HCT116 (cell line): ENCODE results near the gene MSANTD3. TPM values are rescaled to one million over a fixed set of nuclear protein-coding genes. Genes with fewer than 3 reads are reported as not detected.

Source experiments
- ATAC-seq: fragments of 200-7000 bp; cut with Tn5 transposase; 2 replicates; pipeline ENCODE4 v1.9.1; 2020; ENCODE audit warnings: mild to moderate bottlenecking, moderate library complexity
- BruUV-seq: library from RNA; stranded (reverse); fragments of 400-500 nt; replicated peaks from 2 replicates; lab custom pipeline; 2021; lab: Mats Ljungman, UMichigan
- CTCF ChIA-PET: fragments of 300-600 bp; sonication (Branson Sonifier 250); formaldehyde crosslinking; loops from one replicate; lab custom pipeline; 2021; ENCODE audit warnings: antibody characterized with exemption; lab: Charles Lee
- POLR2A ChIA-PET: fragments of 300-600, 350-600 bp; sonication (Branson Sonifier 250); formaldehyde crosslinking; loops from one replicate; lab custom pipeline; 2021; ENCODE audit warnings: antibody characterized with exemption; lab: Charles Lee
- RAD21 ChIA-PET, 2 experiments: fragments of 300-600 bp; sonication (Branson Sonifier 250); formaldehyde crosslinking; loops; one replicate each; lab custom pipeline; 2023; ENCODE audit warnings: low total read pairs in 2 of 2; ENCODE audit not compliant: uncharacterized antibody in 2 of 2, unreplicated experiment in 2 of 2, low non-redundant PET in 1 of 2; lab: Charles Lee
- DNase-seq: peaks from one replicate; pipeline ENCODE4 v3.0.0-alpha.2; 2010; ENCODE audit warnings: low read depth, low spot score
- H2AFZ ChIP-seq: fragments of 200-600 bp; shearing (Covaris generic), sonication (generic); 2 replicates; pipeline ENCODE4 v1.6.1; 2017; ENCODE audit warnings: low read depth, mixed run types, mixed read lengths, antibody characterized with exemption, low read length; ENCODE audit not compliant: poor library complexity, severe bottlenecking
- H3K27ac ChIP-seq: 2 replicates; pipeline ENCODE4 v1.5.1; 2012; ENCODE audit warnings: low read depth, low read length
- H3K27me3 ChIP-seq: fragments of 200-600 bp; sonication (generic); 2 replicates; pipeline ENCODE4 v1.6.1; 2016; ENCODE audit warnings: mixed run types, low read length, mixed read lengths; ENCODE audit not compliant: insufficient read depth
- H3K36me3 ChIP-seq, 2 experiments: fragments of 200-500 bp in 1 of 2; fragments of 200-600 bp in 1 of 2; sonication (Bioruptor generic) in 1 of 2; sonication (generic) in 1 of 2; 2 replicates each; pipeline versions ENCODE4 v1.5.1 to v1.6.1; 2014 to 2016; ENCODE audit warnings: low read length in 2 of 2, inconsistent platforms in 1 of 2, mixed read lengths in 1 of 2, mixed run types in 1 of 2; ENCODE audit not compliant: insufficient read depth in 2 of 2, control insufficient read depth in 1 of 2
- H3K4me1 ChIP-seq, 2 experiments: fragments of 200-600 bp in 1 of 2; sonication (generic) in 1 of 2; 2 replicates each; pipeline versions ENCODE4 v1.5.1 to v1.6.1; 2012 to 2017; ENCODE audit warnings: low read length in 2 of 2, inconsistent platforms in 1 of 2, mild to moderate bottlenecking in 1 of 2, mixed read lengths in 1 of 2, mixed run types in 1 of 2, moderate library complexity in 1 of 2; ENCODE audit not compliant: insufficient read depth in 2 of 2, control insufficient read depth in 1 of 2
- H3K4me2 ChIP-seq: fragments of 200-600 bp; sonication (generic); 2 replicates; pipeline ENCODE4 v1.6.1; 2017; ENCODE audit warnings: mixed run types, low read length, mixed read lengths
- H3K4me3 ChIP-seq, 2 experiments: fragments of 200-600 bp in 1 of 2; sonication (generic) in 1 of 2; replicated peaks in 1 of 2; 2 replicates each; pipeline ENCODE4 v1.5.1; 2011 to 2016; ENCODE audit warnings: low read length in 2 of 2, control low read depth in 1 of 2, low read depth in 1 of 2, mild to moderate bottlenecking in 1 of 2, mixed read lengths in 1 of 2, mixed run types in 1 of 2
- H3K79me2 ChIP-seq: fragments of 200-600 bp; sonication (generic); 2 replicates; pipeline ENCODE4 v1.6.1; 2017; ENCODE audit warnings: mild to moderate bottlenecking, mixed run types, low read length, moderate library complexity, mixed read lengths; ENCODE audit not compliant: insufficient read depth
- H3K9ac ChIP-seq: fragments of 200-600 bp; sonication (generic); 2 replicates; pipeline ENCODE4 v1.6.1; 2016; ENCODE audit warnings: low read length, mixed read lengths
- H3K9me2 ChIP-seq: fragments of 200-600 bp; sonication (generic), shearing (Covaris generic); 2 replicates; pipeline ENCODE4 v1.6.1; 2017; ENCODE audit warnings: mixed run types, mild to moderate bottlenecking, moderate library complexity; ENCODE audit not compliant: insufficient read depth
- H3K9me3 ChIP-seq, 2 experiments: fragments of 200-500 bp in 1 of 2; fragments of 200-600 bp in 1 of 2; sonication (Bioruptor generic) in 1 of 2; sonication (generic) in 1 of 2; 2 replicates each; pipeline ENCODE4 v1.6.1; 2014 to 2017; ENCODE audit warnings: low read length in 2 of 2, mixed read lengths in 2 of 2, inconsistent platforms in 1 of 2, low read depth in 1 of 2, mild to moderate bottlenecking in 1 of 2, mixed run types in 1 of 2, moderate library complexity in 1 of 2; ENCODE audit not compliant: control insufficient read depth in 1 of 2, insufficient read depth in 1 of 2
- H4K20me1 ChIP-seq: fragments of 200-600 bp; sonication (generic), shearing (Covaris generic); 2 replicates; pipeline ENCODE4 v1.6.1; 2017; ENCODE audit warnings: mixed run types, mild to moderate bottlenecking, moderate library complexity; ENCODE audit not compliant: insufficient read depth
- CBX3 ChIP-seq: IDR thresholded peaks from 2 replicates; pipeline ENCODE4 v1.6.1; 2012; ENCODE audit warnings: low read depth
- CTCF ChIP-seq, 3 experiments: fragments of 200-600 bp in 1 of 3; sonication (generic) in 1 of 3; IDR thresholded peaks in 2 of 3; conservative IDR thresholded peaks in 1 of 3; 2 replicates each; pipeline ENCODE4 v1.5.1; 2012 to 2017; ENCODE audit warnings: low read depth in 2 of 3, low read length in 2 of 3, antibody characterized with exemption in 1 of 3, borderline replicate concordance in 1 of 3, control low read depth in 1 of 3, mild to moderate bottlenecking in 1 of 3, mixed read lengths in 1 of 3, mixed run types in 1 of 3, moderate library complexity in 1 of 3; ENCODE audit not compliant: insufficient read depth in 1 of 3
- EZH2 ChIP-seq: fragments of 200-600 bp; sonication (generic); IDR thresholded peaks from 2 replicates; pipeline ENCODE4 v1.6.1; 2017; ENCODE audit warnings: antibody characterized with exemption, mixed run types
- EZH2phosphoT487 ChIP-seq: fragments of 200-600 bp; IDR thresholded peaks from 2 replicates; pipeline ENCODE4 v1.6.1; 2018; ENCODE audit warnings: antibody characterized with exemption, borderline replicate concordance
- FOSL1 ChIP-seq: IDR thresholded peaks from 2 replicates; pipeline ENCODE4 v1.6.1; 2012; ENCODE audit warnings: low read depth
- JUND ChIP-seq: IDR thresholded peaks from 2 replicates; pipeline ENCODE4 v1.6.1; 2012
- MAX ChIP-seq: IDR thresholded peaks from 2 replicates; pipeline ENCODE4 v1.6.1; 2012
- POLR2AphosphoS5 ChIP-seq: IDR thresholded peaks from 2 replicates; pipeline ENCODE4 v1.6.1; 2011; ENCODE audit warnings: mild to moderate bottlenecking, low read depth, low read length, moderate library complexity
- RAD21 ChIP-seq: IDR thresholded peaks from 2 replicates; pipeline ENCODE4 v1.6.1; 2012; ENCODE audit warnings: low read depth, mild to moderate bottlenecking
- REST ChIP-seq: IDR thresholded peaks from 2 replicates; pipeline ENCODE4 v1.6.1; 2012; ENCODE audit warnings: low read depth
- SIN3A ChIP-seq: IDR thresholded peaks from 2 replicates; pipeline ENCODE4 v1.6.1; 2012; ENCODE audit warnings: low read depth
- SRF ChIP-seq: IDR thresholded peaks from 2 replicates; pipeline ENCODE4 v1.6.1; 2012; ENCODE audit warnings: low read depth
- TCF7L2 ChIP-seq: IDR thresholded peaks from 2 replicates; pipeline ENCODE4 v1.7.0; 2011; ENCODE audit warnings: borderline replicate concordance, inconsistent platforms; ENCODE audit not compliant: insufficient read depth, insufficient read length; ENCODE audit errors: extremely low read depth
- YY1 ChIP-seq: IDR thresholded peaks from 2 replicates; pipeline ENCODE4 v1.6.1; 2011; ENCODE audit warnings: low read length, low read depth, moderate library complexity, mild to moderate bottlenecking; ENCODE audit not compliant: insufficient replicate concordance; ENCODE audit errors: extremely low read depth
- ZNF274 ChIP-seq: fragments of 200-500 bp; sonication (Bioruptor generic); IDR thresholded peaks from 2 replicates; pipeline ENCODE4 v1.6.1; 2014; ENCODE audit warnings: mild to moderate bottlenecking, low read depth, low read length, inconsistent platforms
- intact Hi-C: fragments of 100-400 bp; cut with micrococcal nuclease; formaldehyde crosslinking; loops from 2 replicates; pipeline ENCODE4 v1.10.0; 2022
- total RNA-seq: library from RNA; stranded (reverse); gene quantifications from one replicate; pipeline ENCODE4 v1.2.1, GENCODE V29; 2021; ENCODE audit not compliant: unreplicated experiment

Gene MSANTD3
- total RNA-seq, 1 experiment from 2014 or later = 31.3 TPM

GRCh38 chr9:100466829-100467221, 39.9 kb downstream of the MSANTD3 start:
- Histone ChIP-seq H3K9me3 (no peaks in the 10 kb centered on the region), H2AFZ (no peak overlapping the region), H3K4me2 (no peak overlapping the region), H3K9ac (no peak overlapping the region), H3K36me3 (no peaks in the 10 kb centered on the region), H3K79me2 (no peaks in the 10 kb centered on the region), H3K4me1 (no peaks in the 10 kb centered on the region), H3K27me3 (no peaks in the 10 kb centered on the region), H4K20me1 (no peaks in the 10 kb centered on the region), H3K27ac (no peak overlapping the region), H3K9me2 (no peaks in the 10 kb centered on the region), H3K4me3 (no peak overlapping the region)
- POLR2A ChIA-PET = no interaction called here
- DNase-seq = no peak
- CTCF ChIA-PET = no interaction called here
- TF ChIP-seq ZNF274 = no peak
- TF ChIP-seq FOSL1 = no peak
- no peak for TF ChIP-seq RAD21
- no peak for TF ChIP-seq TCF7L2
- no peak for TF ChIP-seq CBX3
- no peak for TF ChIP-seq YY1
- TF ChIP-seq POLR2AphosphoS5 = no peak
- TF ChIP-seq JUND = no peak
- no peak for TF ChIP-seq CTCF (IDR thresholded peaks at IDR 0.05 in 2 of 3, conservative IDR thresholded peaks at IDR 0.05 in 1 of 3; ENCODE audit: borderline replicate concordance in 1 of 3, insufficient read depth in 1 of 3, low read depth in 2 of 3, low read length in 2 of 3)
- RAD21 ChIA-PET = no interaction called here
- ATAC-seq = no peak
- BruUV-seq = no TSS peak
- intact Hi-C loops = no loop called here

GRCh38 chr9:100468041-100468440, 41.1 kb downstream of the MSANTD3 start:
- intact Hi-C loops = no loop called here
- CTCF ChIA-PET = no interaction called here

More at GRCh38 chr9:100468041-100468440, 41.1 kb downstream of the MSANTD3 start:
- Histone ChIP-seq H3K27me3 (no peaks in the 10 kb centered on the region), H2AFZ (no peak overlapping the region), H4K20me1 (no peaks in the 10 kb centered on the region), H3K27ac (no peak overlapping the region), H3K9me2 (no peaks in the 10 kb centered on the region), H3K36me3 (no peaks in the 10 kb centered on the region), H3K79me2 (no peaks in the 10 kb centered on the region), H3K4me3 (no peak overlapping the region), H3K4me1 (peaks cover 3 to 5% of the 10 kb centered on the region in 2 experiments; a peak in 2 of 4 replicates), H3K9ac (no peak overlapping the region), H3K4me2 (no peak overlapping the region), H3K9me3 (no peaks in the 10 kb centered on the region)
- ChIA-PET POLR2A (no interaction called here), RAD21 (no interaction called here)
- DNase-seq = no peak
- TF ChIP-seq EZH2 (no peak), MAX (no peak), REST (no peak), ZNF274 (no peak), SRF (no peak), EZH2phosphoT487 (no peak), CBX3 (no peak), FOSL1 (no peak), JUND (no peak), SIN3A (no peak), POLR2AphosphoS5 (no peak), YY1 (no peak)
- no peak for ATAC-seq
- BruUV-seq = no TSS peak
